Dendritic cell treated with granulocyte-macrophage colony-stimulating factor and Interleukin-4, amounts not matched to agents 40 ng/mL and 50 ng/mL, for 4 days (primary cell): ENCODE results near the gene SLITRK6.

Experiments
- H3K27ac Mint-ChIP-seq: one replicate; pipeline ENCODE4 v1.8.0; 2022; ENCODE audit warnings: mild to moderate bottlenecking, mixed read lengths
- H3K27me3 Mint-ChIP-seq: one replicate; pipeline ENCODE4 v1.8.0; 2022; ENCODE audit warnings: mild to moderate bottlenecking, mixed read lengths
- H3K36me3 Mint-ChIP-seq: one replicate; pipeline ENCODE4 v1.8.0; 2022; ENCODE audit warnings: low read depth, mixed read lengths
- H3K4me1 Mint-ChIP-seq: one replicate; pipeline ENCODE4 v1.8.0; 2022; ENCODE audit warnings: low read depth, mixed read lengths
- H3K4me3 Mint-ChIP-seq: one replicate; pipeline ENCODE4 v1.8.0; 2022; ENCODE audit warnings: mild to moderate bottlenecking, moderate library complexity, mixed read lengths
- H3K9me3 Mint-ChIP-seq: one replicate; pipeline ENCODE4 v1.8.0; 2022; ENCODE audit warnings: mixed read lengths
- intact Hi-C: fragments of 100-400 bp; cut with micrococcal nuclease; formaldehyde crosslinking; loops from one replicate; pipeline ENCODE4 v1.15.0; 2022

Gene SLITRK6, protein sequence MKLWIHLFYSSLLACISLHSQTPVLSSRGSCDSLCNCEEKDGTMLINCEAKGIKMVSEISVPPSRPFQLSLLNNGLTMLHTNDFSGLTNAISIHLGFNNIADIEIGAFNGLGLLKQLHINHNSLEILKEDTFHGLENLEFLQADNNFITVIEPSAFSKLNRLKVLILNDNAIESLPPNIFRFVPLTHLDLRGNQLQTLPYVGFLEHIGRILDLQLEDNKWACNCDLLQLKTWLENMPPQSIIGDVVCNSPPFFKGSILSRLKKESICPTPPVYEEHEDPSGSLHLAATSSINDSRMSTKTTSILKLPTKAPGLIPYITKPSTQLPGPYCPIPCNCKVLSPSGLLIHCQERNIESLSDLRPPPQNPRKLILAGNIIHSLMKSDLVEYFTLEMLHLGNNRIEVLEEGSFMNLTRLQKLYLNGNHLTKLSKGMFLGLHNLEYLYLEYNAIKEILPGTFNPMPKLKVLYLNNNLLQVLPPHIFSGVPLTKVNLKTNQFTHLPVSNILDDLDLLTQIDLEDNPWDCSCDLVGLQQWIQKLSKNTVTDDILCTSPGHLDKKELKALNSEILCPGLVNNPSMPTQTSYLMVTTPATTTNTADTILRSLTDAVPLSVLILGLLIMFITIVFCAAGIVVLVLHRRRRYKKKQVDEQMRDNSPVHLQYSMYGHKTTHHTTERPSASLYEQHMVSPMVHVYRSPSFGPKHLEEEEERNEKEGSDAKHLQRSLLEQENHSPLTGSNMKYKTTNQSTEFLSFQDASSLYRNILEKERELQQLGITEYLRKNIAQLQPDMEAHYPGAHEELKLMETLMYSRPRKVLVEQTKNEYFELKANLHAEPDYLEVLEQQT

DNA sequence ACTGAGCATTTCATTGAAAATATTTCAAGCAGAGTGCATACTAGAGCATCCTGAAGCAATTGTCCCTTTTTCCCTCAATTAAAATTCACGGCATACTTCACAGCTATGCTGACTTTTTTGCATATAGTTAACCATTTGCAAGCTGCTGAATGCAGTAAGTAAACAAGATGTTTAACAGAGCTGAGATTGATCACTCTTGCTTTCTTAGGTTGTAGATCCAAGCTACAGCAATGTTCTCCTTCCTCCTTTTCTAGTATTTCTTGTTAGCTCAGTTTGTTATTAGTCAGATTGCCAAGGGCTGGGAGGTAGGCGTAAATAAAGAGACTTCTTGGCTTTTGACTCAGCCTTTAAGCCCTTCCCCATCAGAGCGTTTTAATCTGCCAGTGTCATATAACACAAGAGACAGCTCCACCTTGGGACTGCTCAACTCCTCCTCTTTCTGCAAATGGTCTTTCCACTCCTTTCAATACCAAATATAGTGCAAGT, at the start of gene SLITRK6:
Gene SLITRK6, minus strand, starts transcription at position 323 of the 486 bp plus-strand sequence. CDS start 2,911 bp downstream, outside the sequence.
- Mint-ChIP-seq H3K4me3 (no peak within 1 kb of the TSS), H3K27me3 (no peaks in the 10 kb centered on the region), H3K9me3 (peaks cover 9% of the 10 kb centered on the region), H3K4me1 (no peaks in the 10 kb centered on the region), H3K27ac (no peak within 1 kb of the TSS), H3K36me3 (no peaks in the 10 kb centered on the region)
- intact Hi-C loops = no loop called here

DNA sequence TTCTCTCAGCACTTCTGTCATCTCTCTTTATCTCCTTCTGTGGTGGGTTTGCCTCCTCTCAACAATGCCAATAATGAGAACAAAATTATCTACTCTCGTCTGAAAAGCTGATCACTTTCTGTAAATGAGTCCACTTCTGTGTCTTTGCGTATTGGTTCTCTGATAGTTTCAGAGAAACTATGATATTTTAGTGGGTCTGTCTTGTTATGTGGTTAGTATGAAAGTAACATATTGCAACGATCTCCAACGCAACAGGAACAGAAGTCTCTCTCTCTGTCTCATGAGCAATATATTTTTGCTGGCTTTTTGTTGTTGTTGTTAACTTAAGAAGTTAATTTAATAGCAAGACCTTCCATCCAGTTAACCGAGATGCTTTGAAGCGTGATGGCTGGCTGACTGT, 47.8 kb upstream of the SLITRK6 start:
- H3K27me3 Mint-ChIP-seq = no peaks in the 10 kb centered on the region
- no peaks in the 10 kb centered on the region for H3K36me3 Mint-ChIP-seq
- no peak overlapping the region for H3K27ac Mint-ChIP-seq
- H3K9me3 Mint-ChIP-seq = peaks cover 35% of the 10 kb centered on the region
- intact Hi-C loops = no loop called here
- H3K4me3 Mint-ChIP-seq = no peak overlapping the region
- no peaks in the 10 kb centered on the region for H3K4me1 Mint-ChIP-seq

DNA sequence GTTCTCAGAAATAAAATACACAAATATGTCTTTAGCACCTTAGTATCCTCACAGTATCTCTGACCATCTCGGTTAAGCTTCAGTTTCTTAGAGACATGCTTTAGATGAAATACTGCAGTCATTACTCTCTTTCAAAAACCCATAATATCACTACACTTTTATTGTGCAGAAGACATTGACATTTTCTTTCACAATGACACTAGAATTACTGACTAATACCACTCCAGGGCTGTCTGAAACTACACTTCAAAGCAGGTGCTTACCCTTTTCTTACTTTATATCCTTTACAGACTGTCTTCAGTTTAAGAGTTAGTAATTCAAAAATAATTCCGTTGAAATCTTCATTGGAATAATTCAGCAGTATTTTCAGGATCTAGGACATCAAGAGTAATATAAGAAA, 42.2 kb upstream of the SLITRK6 start:
- intact Hi-C loops = no loop called here
- Mint-ChIP-seq H3K27ac (no peak overlapping the region), H3K4me3 (no peak overlapping the region), H3K4me1 (no peaks in the 10 kb centered on the region), H3K27me3 (no peaks in the 10 kb centered on the region), H3K9me3 (no peaks in the 10 kb centered on the region), H3K36me3 (no peaks in the 10 kb centered on the region)

DNA sequence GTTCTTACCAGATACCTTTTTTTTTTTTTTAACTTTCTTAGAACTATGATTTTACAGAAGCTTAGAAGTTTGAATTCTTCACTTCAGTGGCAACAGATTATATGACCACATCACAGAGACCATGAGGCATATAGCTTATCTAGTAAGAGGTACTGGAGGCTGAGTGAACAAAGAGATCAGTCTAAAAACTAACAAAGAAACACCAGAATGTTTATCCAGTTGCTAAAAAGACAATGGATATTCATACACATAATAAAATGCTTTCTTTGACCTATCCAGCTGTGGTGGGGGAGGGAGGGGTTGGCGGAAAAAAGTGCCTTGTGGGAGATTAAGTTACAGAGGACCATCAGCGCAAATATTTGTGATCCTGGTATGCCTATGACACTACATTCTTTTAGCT, 34.7 kb upstream of the SLITRK6 start:
- no peak overlapping the region for H3K4me3 Mint-ChIP-seq
- no peaks in the 10 kb centered on the region for H3K27me3 Mint-ChIP-seq
- H3K27ac Mint-ChIP-seq = no peak overlapping the region
- H3K36me3 Mint-ChIP-seq = no peaks in the 10 kb centered on the region
- intact Hi-C loops = no loop called here
- H3K4me1 Mint-ChIP-seq = no peaks in the 10 kb centered on the region
- H3K9me3 Mint-ChIP-seq = no peaks in the 10 kb centered on the region

DNA sequence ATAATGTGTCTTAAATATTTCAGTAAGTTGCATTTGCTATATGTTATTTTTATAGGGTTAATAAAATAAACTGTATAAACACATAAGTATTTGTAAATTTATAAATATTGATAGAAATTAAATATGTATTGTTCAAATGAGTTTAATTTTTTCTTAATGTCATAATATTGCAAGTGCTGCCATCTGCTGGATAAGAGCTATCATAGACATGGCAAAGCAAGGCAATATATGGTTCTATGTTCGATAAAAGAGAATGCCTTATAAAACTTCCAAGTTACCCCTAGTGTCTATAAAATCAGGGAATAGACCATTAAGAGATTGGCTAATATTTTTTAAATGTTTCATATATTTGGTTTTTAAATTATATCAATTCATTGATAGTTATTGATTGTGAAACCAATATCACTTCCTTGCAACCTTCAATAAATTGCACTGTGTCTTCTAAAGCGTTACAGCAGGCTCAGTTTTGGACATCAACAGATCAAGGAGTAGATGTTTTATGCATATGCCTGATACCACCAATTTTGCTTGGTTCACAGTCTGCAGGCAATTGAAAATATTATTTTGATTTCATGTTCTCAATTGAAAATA, 29.0 kb upstream of the SLITRK6 start:
- intact Hi-C loops = loop anchor here (5.0 kb wide), 1 partner anchor 931 kb away; no protein-coding TSS in a partner anchor
- Mint-ChIP-seq H3K27me3 (no peaks in the 10 kb centered on the region), H3K9me3 (no peaks in the 10 kb centered on the region), H3K4me1 (no peaks in the 10 kb centered on the region), H3K27ac (no peak overlapping the region), H3K4me3 (no peak overlapping the region), H3K36me3 (no peaks in the 10 kb centered on the region)

DNA sequence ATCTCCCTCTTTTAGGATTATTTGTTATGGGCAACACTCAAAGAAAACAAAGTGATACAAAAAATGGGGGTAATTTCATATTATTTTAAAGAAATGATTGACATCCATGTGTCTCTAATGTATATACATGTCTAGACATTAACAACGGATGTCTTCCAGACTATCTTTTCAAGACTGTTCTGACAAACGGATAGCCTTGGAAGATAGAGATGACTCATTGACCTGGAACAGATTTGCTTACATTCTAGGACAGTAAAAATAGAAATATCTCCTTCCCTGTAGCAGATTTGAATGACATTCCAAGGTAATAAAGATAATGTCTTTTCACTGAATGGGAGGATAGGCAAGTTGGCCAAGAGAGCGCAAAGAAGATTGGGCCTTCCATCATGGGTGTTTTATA, 26.2 kb upstream of the SLITRK6 start:
- Mint-ChIP-seq H3K36me3 (no peaks in the 10 kb centered on the region), H3K27ac (no peak overlapping the region), H3K4me1 (no peaks in the 10 kb centered on the region), H3K4me3 (no peak overlapping the region), H3K9me3 (no peaks in the 10 kb centered on the region), H3K27me3 (no peaks in the 10 kb centered on the region)
- intact Hi-C loops = loop anchor here (5.0 kb wide), 1 partner anchor 928 kb away; no protein-coding TSS in a partner anchor

DNA sequence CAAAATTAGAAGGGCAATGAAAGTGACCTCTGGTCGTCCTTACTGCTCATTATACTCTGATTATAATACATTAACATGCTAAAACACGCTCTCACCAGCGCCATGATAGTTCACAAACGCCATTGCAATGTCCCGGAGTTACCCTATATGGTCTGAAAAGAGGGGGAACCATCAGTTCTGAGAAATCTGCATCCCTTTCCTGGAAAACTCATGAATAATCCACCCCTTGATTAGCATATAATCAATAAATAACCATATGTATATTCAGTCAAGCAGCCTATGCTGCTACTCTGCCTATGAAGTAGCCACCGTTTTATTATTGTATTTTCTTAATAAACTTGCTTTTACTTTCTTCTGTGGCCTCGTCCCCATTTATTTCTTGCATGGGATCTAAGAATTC, 24.6 kb upstream of the SLITRK6 start:
- Mint-ChIP-seq H3K27me3 (no peaks in the 10 kb centered on the region), H3K4me1 (no peaks in the 10 kb centered on the region), H3K9me3 (no peaks in the 10 kb centered on the region), H3K4me3 (no peak overlapping the region), H3K36me3 (no peaks in the 10 kb centered on the region), H3K27ac (no peak overlapping the region)
- intact Hi-C loops = no loop called here

DNA sequence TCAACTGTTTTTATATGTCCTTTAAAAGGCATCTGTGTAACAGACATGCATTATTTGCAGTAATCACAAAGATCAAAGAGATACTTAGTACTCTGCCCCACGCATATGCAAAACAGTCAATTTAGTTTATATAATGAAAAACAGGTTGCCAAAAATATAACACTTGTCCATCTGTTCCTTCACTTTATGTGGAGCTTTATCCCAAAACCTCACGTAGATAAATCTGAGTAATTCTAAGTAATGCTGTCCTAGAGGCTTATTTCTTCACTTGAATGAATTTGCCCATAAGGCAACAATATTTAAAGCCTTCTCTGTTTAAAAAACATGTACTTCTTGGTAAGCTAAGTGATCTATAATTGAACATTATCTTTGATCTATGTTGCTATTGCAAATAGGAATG, 20.3 kb upstream of the SLITRK6 start:
- Mint-ChIP-seq H3K27ac (no peak overlapping the region), H3K9me3 (no peaks in the 10 kb centered on the region), H3K27me3 (no peaks in the 10 kb centered on the region), H3K4me1 (no peaks in the 10 kb centered on the region), H3K36me3 (no peaks in the 10 kb centered on the region), H3K4me3 (no peak overlapping the region)
- intact Hi-C loops = no loop called here

DNA sequence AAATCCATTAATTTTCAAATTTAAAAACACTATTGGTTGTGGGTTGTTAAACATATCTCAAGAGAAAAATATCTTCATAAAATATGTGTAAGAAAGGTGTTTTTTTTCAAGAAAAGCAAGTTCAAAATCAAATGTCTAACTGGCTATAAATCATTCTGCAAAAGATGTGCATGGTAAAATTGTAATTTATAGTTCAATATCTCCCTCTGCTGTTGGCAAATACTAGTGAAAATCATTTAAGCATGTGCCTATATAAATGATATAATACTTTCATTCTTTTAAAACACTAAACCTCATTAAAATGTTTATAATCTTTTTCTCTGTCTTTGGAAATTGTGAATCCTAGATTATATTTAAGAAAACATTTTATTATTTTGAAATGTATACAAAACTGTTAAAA, 17.2 kb upstream of the SLITRK6 start:
- no peak overlapping the region for H3K27ac Mint-ChIP-seq
- intact Hi-C loops = no loop called here
- H3K27me3 Mint-ChIP-seq = no peaks in the 10 kb centered on the region
- H3K36me3 Mint-ChIP-seq = no peaks in the 10 kb centered on the region
- H3K4me3 Mint-ChIP-seq = no peak overlapping the region
- no peaks in the 10 kb centered on the region for H3K9me3 Mint-ChIP-seq
- no peaks in the 10 kb centered on the region for H3K4me1 Mint-ChIP-seq

DNA sequence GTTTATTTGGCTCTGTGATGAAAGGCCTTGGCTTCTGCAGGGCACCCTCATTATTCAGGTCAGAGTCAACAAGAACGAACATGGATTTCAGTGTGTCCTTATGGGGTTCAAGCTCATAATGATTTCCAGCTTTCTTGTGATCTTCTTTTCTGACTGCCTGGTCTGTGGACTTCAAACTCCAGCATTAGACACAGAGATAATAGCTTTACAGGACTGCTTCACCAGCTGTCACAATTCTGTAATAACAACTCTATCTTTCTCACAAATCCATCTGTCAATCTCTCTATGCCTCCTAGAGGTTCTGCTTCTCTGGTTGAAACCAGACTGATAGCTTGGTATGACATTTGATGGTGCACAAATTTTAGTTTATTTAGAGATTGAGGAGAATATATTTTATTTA, 13.1 kb upstream of the SLITRK6 start:
- H3K27me3 Mint-ChIP-seq = no peaks in the 10 kb centered on the region
- intact Hi-C loops = no loop called here

DNA sequence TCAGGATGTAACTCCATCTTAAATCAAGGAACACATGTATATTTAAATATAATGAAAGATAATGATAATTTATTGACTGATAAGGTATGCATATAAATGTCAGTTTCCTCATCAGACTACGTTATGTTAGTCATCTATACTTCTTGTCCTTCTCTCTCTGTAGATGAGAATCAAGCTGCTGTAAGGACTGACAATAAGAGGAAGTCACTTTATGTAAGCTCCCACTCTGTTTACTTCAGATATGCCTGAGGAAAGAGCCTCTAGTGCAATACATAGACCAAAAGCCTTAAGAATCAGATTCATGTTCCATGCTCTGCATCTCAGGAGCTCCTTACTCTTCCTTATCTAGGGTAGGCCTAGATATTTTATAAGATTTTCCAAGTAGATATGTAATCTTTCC, 9.6 kb upstream of the SLITRK6 start:
- H3K4me1 Mint-ChIP-seq = no peaks in the 10 kb centered on the region
- H3K27me3 Mint-ChIP-seq = no peaks in the 10 kb centered on the region
- intact Hi-C loops = no loop called here
- no peak overlapping the region for H3K4me3 Mint-ChIP-seq
- H3K36me3 Mint-ChIP-seq = no peaks in the 10 kb centered on the region
- no peak overlapping the region for H3K27ac Mint-ChIP-seq
- H3K9me3 Mint-ChIP-seq = no peaks in the 10 kb centered on the region

More for the DNA sequence above, 13.1 kb upstream of the SLITRK6 start:
- H3K36me3 Mint-ChIP-seq = no peaks in the 10 kb centered on the region
- no peaks in the 10 kb centered on the region for H3K4me1 Mint-ChIP-seq
- no peaks in the 10 kb centered on the region for H3K9me3 Mint-ChIP-seq
- no peak overlapping the region for H3K4me3 Mint-ChIP-seq
- H3K27ac Mint-ChIP-seq = no peak overlapping the region

DNA sequence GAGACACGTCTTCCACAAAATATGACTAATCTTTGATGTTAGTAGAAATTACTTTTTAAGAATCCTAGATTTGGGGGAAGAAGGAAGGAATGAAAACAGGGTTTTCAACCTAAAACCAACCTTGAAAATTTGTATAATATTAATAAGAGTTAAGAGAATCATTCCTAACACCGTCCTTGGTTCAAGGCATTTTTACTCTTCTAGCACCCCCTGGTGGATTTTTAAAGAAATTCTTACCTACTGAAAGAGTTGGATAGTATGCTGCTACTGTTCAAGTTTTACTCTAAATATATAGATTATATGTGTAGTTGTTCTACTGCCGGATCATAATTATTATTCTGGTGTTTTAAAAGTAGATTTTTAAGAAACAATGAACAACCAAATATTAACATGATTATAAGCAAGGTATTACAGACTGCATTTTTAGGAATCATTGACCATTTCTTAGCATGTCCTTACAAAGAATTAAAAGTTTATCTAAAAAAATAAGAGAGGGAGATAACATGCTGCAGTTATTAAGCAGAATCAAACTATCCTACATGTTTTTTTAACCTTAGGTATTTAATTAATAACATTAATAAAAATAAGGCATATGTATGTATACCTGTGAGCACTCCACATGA, 7.4 kb upstream of the SLITRK6 start:
- H3K9me3 Mint-ChIP-seq = no peaks in the 10 kb centered on the region
- H3K27me3 Mint-ChIP-seq = no peaks in the 10 kb centered on the region
- H3K27ac Mint-ChIP-seq = no peak overlapping the region
- intact Hi-C loops = loop anchor here (1.0 to 2.0 kb wide), 2 partner anchors 888 to 910 kb away; no protein-coding TSS in a partner anchor
- H3K4me3 Mint-ChIP-seq = no peak overlapping the region
- no peaks in the 10 kb centered on the region for H3K4me1 Mint-ChIP-seq
- H3K36me3 Mint-ChIP-seq = no peaks in the 10 kb centered on the region

DNA sequence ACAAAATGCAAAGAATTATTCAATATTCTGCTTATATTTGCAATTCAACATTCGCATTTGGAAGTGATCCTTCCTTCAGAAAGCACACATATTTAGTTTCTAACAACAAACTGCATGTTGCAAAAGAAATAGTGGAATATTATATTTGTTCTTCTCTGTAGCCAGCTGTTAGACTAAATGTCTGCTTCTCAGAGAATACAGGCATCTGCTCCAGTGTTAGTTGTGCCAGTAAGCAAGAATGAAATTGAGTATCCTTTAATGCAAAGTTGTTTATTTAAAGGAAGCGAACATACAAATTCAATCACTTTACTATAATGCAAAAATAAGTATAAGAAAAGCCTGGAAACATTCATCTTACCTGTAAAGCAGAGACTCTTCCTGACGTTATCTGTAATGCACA, 663 bp downstream of the SLITRK6 start:
- no peak overlapping the region for H3K27ac Mint-ChIP-seq
- peaks cover 10% of the 10 kb centered on the region for H3K9me3 Mint-ChIP-seq
- H3K36me3 Mint-ChIP-seq = no peaks in the 10 kb centered on the region
- H3K27me3 Mint-ChIP-seq = no peaks in the 10 kb centered on the region
- intact Hi-C loops = no loop called here
- no peaks in the 10 kb centered on the region for H3K4me1 Mint-ChIP-seq
- no peak overlapping the region for H3K4me3 Mint-ChIP-seq
